MM.1S (cell line): Measurements from ENCODE around the gene ATP6AP1.

ENCODE experiments used
- CTCF ChIP-seq: fragments of 300-600 bp; sonication (generic); IDR thresholded peaks from 2 replicates; pipeline ENCODE4 v1.5.1; 2016; ENCODE audit warnings: antibody characterized with exemption, low read length, mixed read lengths
- EZH2 ChIP-seq: fragments of 300-600 bp; sonication (generic); optimal IDR thresholded peaks from 2 replicates; pipeline ENCODE3; 2017; ENCODE audit warnings: low read depth, mild to moderate bottlenecking, antibody characterized with exemption, low read length, mixed read lengths
- EZH2phosphoT487 ChIP-seq: fragments of 300-600 bp; sonication (generic); IDR thresholded peaks from 2 replicates; pipeline ENCODE4 v1.6.1; 2018; ENCODE audit warnings: antibody characterized with exemption, low read length

GRCh38 chrX:154445776-154446175 lies 17.3 kb downstream of the ATP6AP1 start:
- TF ChIP-seq EZH2phosphoT487 (no peak), CTCF (no peak), EZH2 (no peak)
